H1 (cell line): Measurements from ENCODE around the gene PSME2.

Experiments
- ASH2L ChIP-seq: fragments of 200-600, 300-600 bp; sonication (generic); IDR thresholded peaks from one replicate; pipeline ENCODE4 v1.7.1; 2017; ENCODE audit warnings: low read length
- CHD1 ChIP-seq: IDR thresholded peaks from 2 replicates; pipeline ENCODE4 v1.6.1; 2012; ENCODE audit warnings: low read depth, low read length, improper control_type of control experiment
- CREB1 ChIP-seq: IDR thresholded peaks from 2 replicates; pipeline ENCODE4 v1.6.1; 2012; ENCODE audit warnings: inconsistent platforms
- HDAC6 ChIP-seq: IDR thresholded peaks from one replicate; pipeline ENCODE4 v1.7.1; 2012; ENCODE audit warnings: low read depth, mild to moderate bottlenecking, inconsistent platforms, low read length, moderate library complexity
- POLR2A ChIP-seq, 2 experiments: IDR thresholded peaks; 1 replicate in 1 of 2; 2 replicates in 1 of 2; pipeline ENCODE4 v1.6.1; 2011; ENCODE audit warnings: low read depth in 2 of 2, low read length in 2 of 2, mild to moderate bottlenecking in 2 of 2; ENCODE audit errors: control extremely low read depth in 1 of 2
- SIN3A ChIP-seq, 2 experiments: IDR thresholded peaks in 1 of 2; conservative IDR thresholded peaks in 1 of 2; 2 replicates each; pipeline ENCODE4 v1.6.1; 2011 to 2012; ENCODE audit warnings: low read length in 2 of 2, improper control_type of control experiment in 1 of 2, low read depth in 1 of 2, mild to moderate bottlenecking in 1 of 2
- ZNF274 ChIP-seq: IDR thresholded peaks from 2 replicates; pipeline ENCODE4 v1.7.0; 2012; ENCODE audit warnings: low read length, borderline replicate concordance; ENCODE audit errors: extremely low read depth
- TF ChIP-seq, protein P1 (sequence below), 3 experiments: IDR thresholded peaks; 1 replicate in 2 of 3; 2 replicates in 1 of 3; pipeline versions ENCODE4 v1.5.1 to v1.6.1; 2011; ENCODE audit warnings: low read length in 3 of 3, mild to moderate bottlenecking in 3 of 3, inconsistent platforms in 2 of 3, low read depth in 1 of 3, moderate library complexity in 1 of 3; ENCODE audit not compliant: insufficient read depth in 1 of 3; ENCODE audit errors: control extremely low read depth in 1 of 3
- TF ChIP-seq, protein P2 (sequence below): IDR thresholded peaks from 2 replicates; pipeline ENCODE4 v1.6.1; 2012; ENCODE audit warnings: inconsistent platforms

DNA sequence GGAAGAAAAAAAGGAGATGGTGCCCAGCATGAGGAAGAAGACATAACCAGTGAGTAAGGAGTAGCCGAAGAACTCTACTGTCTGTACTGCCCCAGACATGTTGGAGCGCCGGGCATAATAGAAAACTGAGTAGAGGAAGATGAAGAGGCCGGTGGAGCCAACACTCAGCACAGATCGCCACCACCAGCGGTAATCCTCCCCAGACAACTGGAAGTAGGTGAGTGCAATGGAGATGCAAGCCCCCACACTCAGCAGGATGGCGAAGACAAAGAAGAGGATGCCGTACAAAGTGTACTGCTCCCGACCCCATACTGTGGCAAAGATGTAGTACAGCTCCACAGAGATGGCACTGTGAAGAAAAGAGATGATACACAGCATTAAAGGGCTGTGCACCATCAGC lies 43.0 kb upstream of the PSME2 start:
- TF ChIP-seq HDAC6 (no peak), ZNF274 (no peak), ASH2L (no peak), POLR2A (IDR thresholded peaks at IDR 0.05; ENCODE audit: control extremely low read depth in 1 of 2, low read depth in 2 of 2, low read length in 2 of 2) (no peak), SIN3A (conservative IDR thresholded peaks at IDR 0.05 in 1 of 2, IDR thresholded peaks at IDR 0.05 in 1 of 2; ENCODE audit: low read depth in 1 of 2, low read length in 2 of 2) (no peak), CREB1 (no peak), CHD1 (no peak)
- TF ChIP-seq, protein P1, sequence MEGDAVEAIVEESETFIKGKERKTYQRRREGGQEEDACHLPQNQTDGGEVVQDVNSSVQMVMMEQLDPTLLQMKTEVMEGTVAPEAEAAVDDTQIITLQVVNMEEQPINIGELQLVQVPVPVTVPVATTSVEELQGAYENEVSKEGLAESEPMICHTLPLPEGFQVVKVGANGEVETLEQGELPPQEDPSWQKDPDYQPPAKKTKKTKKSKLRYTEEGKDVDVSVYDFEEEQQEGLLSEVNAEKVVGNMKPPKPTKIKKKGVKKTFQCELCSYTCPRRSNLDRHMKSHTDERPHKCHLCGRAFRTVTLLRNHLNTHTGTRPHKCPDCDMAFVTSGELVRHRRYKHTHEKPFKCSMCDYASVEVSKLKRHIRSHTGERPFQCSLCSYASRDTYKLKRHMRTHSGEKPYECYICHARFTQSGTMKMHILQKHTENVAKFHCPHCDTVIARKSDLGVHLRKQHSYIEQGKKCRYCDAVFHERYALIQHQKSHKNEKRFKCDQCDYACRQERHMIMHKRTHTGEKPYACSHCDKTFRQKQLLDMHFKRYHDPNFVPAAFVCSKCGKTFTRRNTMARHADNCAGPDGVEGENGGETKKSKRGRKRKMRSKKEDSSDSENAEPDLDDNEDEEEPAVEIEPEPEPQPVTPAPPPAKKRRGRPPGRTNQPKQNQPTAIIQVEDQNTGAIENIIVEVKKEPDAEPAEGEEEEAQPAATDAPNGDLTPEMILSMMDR (IDR thresholded peaks at IDR 0.05; ENCODE audit: control extremely low read depth in 1 of 3, insufficient read depth in 1 of 3, low read depth in 1 of 3, low read length in 3 of 3), result no peak
- TF ChIP-seq, protein P2, sequence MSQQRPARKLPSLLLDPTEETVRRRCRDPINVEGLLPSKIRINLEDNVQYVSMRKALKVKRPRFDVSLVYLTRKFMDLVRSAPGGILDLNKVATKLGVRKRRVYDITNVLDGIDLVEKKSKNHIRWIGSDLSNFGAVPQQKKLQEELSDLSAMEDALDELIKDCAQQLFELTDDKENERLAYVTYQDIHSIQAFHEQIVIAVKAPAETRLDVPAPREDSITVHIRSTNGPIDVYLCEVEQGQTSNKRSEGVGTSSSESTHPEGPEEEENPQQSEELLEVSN, result no peak
